Measurements from ENCODE around the gene SIGMAR1.
A peak's percentile ranks its signal among the peaks of the same experiment; 100 is the strongest.

The SIGMAR1 gene

DNA sequence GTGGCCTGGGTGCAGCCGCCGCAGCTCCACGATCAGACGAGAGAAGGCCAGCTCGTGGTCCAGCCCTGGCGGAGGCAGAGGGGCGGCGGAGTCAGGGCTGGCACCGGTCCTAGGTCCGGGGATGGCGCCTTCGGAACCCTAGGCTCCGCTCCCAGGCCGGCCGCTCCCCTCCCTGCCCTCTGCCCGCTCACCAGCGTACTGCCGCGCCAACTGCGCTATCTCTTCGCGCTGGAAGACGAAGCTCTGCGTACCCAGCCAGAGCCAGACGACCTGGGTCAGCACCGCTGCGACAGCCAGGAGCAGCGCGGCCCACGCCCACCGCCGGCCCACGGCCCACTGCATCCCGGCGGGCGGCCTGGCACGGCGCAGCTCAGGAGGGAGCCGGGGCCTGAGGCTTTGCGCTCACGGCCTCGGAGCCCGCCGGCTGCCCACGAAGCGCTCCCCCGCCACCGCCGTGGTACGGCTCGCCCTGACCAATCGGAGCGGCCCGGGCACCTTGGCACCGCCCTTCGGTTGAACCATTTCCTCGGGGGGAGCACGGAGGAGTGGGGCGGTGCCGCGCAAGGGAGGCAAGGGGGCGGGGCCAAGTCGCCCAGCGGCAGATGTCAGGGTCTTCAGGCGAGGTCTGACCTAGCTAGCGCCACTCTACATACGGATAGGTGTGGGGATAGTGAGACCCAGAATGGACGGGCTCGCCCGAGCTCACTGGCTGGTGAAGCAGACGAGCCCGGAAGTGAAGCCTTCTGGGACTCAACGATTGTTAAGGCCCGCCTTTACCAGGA lies at the start of gene SIGMAR1:
Gene SIGMAR1, minus strand, starts transcription at position 432 of the 782 bp plus-strand sequence. Its CDS starts 90 bp downstream, at position 342.
- DNase-seq (ENCODE audit: low read depth, low spot score): peak; percentile 98

- no peak for DNase-seq (ENCODE audit: low read depth, low spot score)
Measured at GRCh38 chr9:34686732-34687131, 49.1 kb upstream of the SIGMAR1 start.

DNA sequence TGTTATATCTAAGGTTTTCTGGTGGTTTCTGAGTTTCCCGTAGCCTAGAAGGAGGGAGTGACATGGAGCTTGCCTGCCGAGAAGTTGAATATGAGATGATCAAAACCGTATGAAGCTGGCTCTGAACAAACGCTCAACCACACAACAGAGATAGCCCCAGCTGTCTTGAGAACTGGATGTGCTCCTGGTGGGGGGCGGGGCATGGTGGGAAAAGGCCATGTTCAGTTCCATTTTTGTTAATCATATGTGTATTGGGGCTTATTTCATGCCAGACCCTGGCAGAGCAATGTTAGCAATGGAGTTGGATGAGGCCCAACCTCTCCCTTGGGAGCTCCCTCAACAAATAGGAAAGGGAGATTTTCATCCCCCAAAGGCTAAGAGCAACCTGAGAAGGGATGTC lies 48.6 kb upstream of the SIGMAR1 start:
- DNase-seq (ENCODE audit: low read depth, low spot score): no peak

- no peak for DNase-seq (ENCODE audit: low read depth, low spot score)
Measured at GRCh38 chr9:34685591-34685990, 48.0 kb upstream of the SIGMAR1 start.

DNA sequence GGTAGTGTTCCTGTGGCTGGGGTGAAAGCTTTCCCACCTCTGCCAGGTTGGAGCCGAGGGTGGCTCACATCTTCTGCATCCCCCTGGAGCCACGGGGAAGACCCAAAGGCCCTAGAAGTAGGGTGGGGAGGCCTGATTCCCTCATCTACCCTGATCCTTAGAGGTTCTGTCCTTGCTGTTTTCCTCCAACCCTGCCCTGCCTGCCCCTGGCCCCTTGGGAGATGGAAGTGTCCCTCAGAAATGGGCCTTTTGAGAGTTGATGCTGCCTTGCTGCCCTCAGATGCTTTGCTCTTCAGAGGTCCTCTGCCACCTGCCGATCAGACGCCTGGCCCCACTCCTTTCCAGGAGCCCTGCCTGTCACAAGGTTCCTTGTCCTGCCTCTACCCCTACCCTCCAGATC lies 47.2 kb upstream of the SIGMAR1 start:
- DNase-seq (ENCODE audit: low read depth, low spot score): no peak

- DNase-seq (ENCODE audit: low read depth, low spot score): no peak
Measured at GRCh38 chr9:34684145-34684544, 46.6 kb upstream of the SIGMAR1 start.

DNA sequence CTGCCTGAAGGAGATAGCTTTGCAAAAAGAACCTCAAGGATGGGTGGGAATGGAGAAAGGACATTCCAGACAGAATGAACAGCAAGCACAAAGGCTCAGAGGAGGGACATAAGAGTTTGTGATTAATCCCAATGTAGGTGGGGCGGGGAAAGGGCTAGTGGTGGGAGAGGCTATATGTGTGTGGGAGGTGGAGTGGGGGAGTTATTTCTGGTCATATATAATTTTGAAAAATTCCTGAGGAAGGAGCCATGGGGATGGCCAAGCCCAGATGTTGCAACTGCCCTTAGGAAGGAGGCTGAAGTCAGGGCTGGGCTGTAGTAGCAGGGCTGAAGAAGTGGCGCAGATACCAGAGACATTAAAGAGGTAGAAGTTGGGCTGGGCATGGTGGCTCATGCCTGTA lies 38.3 kb upstream of the SIGMAR1 start:
- DNase-seq (ENCODE audit: low read depth, low spot score): no peak

DNA sequence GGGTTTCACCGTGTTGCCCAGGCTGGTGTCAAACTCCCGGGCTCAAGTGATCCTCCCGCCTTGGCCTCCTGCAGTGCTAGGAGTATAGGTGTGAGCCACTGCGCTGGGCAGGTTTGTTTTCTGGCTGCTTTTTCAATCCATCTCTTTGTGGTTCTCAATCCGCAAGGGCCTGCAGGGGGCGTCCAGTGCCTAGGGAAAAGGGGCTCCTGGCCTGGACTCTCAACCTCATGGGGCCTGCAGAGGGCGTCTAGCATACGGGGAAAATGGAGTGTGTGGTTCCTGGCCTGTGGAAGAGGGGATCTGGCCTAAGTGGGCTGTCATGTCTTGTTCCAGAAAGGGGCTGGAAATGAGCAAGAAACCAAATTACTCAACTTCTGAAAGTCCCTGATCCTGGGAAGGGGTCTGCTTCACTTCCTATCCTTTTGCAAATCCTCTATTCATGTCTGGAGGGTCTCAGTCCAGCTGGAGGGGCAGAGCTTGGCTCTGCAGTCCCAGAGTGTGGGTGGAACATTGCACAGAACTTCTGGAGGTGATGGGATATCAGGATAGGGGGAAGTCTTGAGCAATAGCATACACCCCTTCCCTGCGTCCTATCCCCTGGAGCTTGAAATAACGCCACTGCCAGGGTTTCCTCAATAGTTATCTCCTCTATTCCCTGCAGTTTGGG lies 37.6 kb upstream of the SIGMAR1 start:
- DNase-seq (ENCODE audit: low read depth, low spot score): peak; percentile 64

DNA sequence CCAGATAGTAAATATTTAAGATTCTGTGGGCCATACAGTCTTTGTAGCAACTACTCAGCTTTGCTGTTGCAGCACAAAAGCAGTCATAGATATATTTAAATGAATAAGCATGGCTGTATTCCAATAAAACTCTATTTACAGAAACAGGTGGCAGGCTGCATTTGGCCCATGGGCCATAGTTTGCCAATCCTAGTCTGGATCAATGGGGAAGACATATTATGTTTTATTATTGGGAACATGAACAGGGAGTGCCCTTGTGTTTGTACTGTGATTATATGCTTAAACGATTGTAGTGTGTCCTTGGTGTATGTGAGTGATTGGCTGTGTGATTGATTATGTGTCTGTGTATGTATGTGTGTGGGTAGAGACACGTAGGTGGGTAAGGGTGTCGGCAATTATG lies 36.9 kb upstream of the SIGMAR1 start:
- DNase-seq (ENCODE audit: low read depth, low spot score): no peak

DNA sequence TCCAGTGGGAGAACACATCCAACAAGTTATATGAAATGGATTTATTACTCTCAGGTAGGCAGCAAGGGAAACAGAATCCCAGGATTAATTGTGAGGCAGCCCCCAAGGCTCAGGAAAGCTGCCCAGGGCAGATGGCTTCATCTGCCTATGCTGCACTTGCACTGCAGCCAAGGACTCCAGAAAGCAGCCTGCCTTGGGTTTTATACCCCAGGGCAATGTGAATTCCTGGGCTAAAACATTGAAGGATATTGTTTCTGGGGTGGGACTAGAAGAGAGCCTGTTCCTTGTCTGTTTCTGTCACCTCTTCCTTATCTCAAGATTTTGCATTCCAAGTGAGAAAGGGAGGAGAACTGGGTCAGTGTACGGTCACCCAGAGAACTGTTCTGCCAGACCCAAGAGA lies 33.7 kb upstream of the SIGMAR1 start:
- no peak for DNase-seq (ENCODE audit: low read depth, low spot score)

- no peak for DNase-seq (ENCODE audit: low read depth, low spot score)
Measured at GRCh38 chr9:34669809-34670562, 32.4 kb upstream of the SIGMAR1 start.

GRCh38 chr9:34665381-34666250 lies 28.0 kb upstream of the SIGMAR1 start:
- DNase-seq (ENCODE audit: low read depth, low spot score): peak; percentile 97

DNA sequence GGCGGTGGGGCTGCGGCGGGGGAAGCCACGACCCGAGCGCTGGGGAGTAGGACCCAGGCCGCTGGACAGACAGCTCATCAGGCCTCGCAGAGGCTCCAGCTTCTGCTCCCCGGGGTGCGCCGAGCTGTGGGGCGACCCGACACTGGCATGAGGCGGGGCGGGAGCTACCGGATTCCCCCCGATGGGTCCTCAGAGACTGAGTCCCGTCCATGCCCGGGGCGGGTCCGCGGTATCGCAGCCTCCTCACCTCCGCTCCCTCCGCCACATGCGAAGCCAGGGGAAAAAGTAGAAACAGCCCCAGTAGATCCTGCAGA lies 27.4 kb upstream of the SIGMAR1 start:
- DNase-seq (ENCODE audit: low read depth, low spot score): no peak

- DNase-seq (ENCODE audit: low read depth, low spot score): peak; percentile 73
Measured at GRCh38 chr9:34664281-34665066, 26.9 kb upstream of the SIGMAR1 start.

GRCh38 chr9:34663303-34663605 lies 25.7 kb upstream of the SIGMAR1 start:
- DNase-seq (ENCODE audit: low read depth, low spot score): no peak

DNA sequence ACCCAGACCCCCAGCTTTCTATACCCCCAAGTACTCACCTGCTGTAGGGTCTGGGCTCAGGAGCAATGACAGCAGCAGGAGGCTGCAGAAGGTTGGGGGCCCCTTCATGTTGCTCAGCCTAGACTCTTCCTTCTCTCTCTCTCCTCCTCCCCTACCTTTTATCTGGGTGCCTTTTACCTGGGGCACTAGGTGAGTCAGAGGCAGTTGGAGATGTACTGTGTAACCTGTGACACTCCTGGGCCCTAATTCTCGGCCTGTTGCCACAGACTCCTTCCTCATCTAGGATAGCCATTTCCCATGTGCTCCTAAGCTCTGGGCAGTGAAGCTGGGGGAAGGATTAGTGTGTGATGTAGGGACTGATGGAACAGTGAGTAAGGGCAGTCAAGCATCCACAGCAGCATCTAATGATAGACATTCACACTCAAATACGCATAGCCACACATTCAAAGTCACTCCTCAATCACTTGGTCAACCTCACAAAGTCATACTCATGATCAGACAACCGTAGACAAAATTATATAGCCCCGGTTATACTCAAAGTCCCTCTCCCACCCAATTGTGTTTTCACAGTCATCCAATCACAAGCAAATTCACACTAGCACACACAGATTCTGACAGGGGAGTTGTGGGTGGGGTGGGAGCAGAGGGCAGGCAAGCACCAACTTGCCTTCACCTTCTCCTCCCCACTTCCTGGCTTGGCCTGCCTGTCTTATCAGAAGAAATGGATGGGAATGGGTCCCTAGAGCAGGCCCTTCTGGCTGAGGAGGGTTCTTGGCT lies 25.1 kb upstream of the SIGMAR1 start, which contains the start of gene CCL27:
Gene CCL27, minus strand, starts transcription at position 132 of the 777 bp plus-strand sequence. Its CDS starts 24 bp downstream, at position 108.
- DNase-seq (ENCODE audit: low read depth, low spot score): no peak

DNA sequence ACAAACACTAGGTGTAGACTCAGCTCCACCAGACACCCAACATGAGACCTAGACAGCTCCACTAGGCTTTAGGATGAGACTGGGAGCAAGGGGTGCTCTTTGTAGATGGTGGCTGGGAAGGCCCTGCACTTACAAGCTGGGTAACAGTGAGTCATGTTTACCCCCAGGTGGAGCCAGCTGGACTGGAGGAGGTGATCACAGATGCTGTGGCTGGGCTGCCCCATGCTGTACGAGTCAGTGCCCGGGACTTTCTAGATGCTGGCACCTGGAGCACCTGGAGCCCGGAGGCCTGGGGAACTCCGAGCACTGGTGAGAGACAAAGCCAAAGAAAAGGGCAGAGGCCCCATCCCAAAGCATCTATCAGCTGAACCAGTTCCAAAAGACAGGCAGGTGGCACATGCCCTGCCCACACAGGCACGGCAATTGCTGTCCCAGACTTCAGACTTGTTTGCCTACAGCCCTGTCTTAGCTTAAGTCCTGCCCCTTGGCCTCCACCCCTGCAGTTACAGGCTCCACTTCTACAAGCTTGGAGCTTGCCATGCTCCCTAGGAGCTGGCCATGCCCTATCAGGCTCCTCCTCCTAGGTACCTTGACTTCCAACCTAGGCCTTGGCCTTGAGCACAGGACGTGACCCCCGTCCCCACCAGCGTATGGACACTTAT lies 22.1 kb upstream of the SIGMAR1 start:
- peak; percentile 16 for DNase-seq (ENCODE audit: low read depth, low spot score)

- no peak for DNase-seq (ENCODE audit: low read depth, low spot score)
Measured at GRCh38 chr9:34658461-34658860, 20.9 kb upstream of the SIGMAR1 start.

DNA sequence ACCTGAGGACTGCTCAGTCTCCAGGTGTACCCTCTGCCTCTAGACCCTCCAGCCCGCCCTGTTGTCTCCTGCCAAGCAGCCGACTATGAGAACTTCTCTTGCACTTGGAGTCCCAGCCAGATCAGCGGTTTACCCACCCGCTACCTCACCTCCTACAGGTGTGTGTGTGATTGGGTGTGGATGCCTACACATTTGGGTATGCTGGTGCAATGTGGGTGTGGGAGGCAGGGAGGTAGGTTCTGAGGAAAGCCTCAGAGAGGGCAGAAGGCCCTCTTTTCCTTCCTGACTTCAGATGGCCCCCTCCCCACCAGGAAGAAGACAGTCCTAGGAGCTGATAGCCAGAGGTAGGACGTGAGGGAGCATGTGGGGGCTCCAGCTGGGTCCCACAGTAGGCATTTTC lies 19.4 kb upstream of the SIGMAR1 start:
- DNase-seq (ENCODE audit: low read depth, low spot score): no peak

DNA sequence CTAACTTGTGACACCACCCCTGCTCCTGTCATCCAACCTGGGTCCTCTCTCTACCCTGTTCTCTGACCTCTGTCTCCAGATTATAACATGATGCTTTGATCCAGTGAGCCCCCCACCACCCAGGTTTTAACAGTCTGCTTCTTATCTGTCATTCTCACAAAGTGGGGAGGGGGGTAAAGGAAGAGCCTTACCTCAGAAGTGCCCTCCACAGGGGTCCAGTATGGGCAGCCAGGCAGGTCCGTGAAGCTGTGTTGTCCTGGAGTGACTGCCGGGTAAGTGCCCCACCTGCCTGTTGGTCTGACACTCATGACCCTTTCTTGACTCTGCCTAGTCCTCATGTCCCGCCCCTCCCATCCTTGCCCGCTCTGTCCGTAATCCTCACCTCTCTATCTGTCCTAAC lies 17.8 kb upstream of the SIGMAR1 start:
- DNase-seq (ENCODE audit: low read depth, low spot score): no peak

Data from astrocyte of the hippocampus (primary cell).